Effector memory CD8-positive, alpha-beta T cell (primary cell): Measurements from ENCODE around the gene NUP42.

Experiments
- ATAC-seq: fragments of 150-1000 bp; cut with Tn5 transposase; replicated peaks from 2 replicates; pipeline ENCODE4 v1.10.0; 2021; ENCODE audit warnings: mild to moderate bottlenecking, moderate library complexity
- DNase-seq, 3 experiments: peaks; one replicate each; pipeline ENCODE4 v3.0.0; 2021
- H3K27ac Mint-ChIP-seq, 2 donors: one replicate each; pipeline ENCODE4 v1.8.0; 2022; ENCODE audit warnings: mild to moderate bottlenecking in 2 of 2, mixed read lengths in 2 of 2, moderate library complexity in 2 of 2
- H3K27me3 Mint-ChIP-seq, 2 donors: one replicate each; pipeline ENCODE4 v1.8.0; 2022; ENCODE audit warnings: mixed read lengths in 2 of 2
- H3K36me3 Mint-ChIP-seq: one replicate; pipeline ENCODE4 v1.8.0; 2022; ENCODE audit warnings: mild to moderate bottlenecking, moderate library complexity, mixed read lengths; ENCODE audit not compliant: insufficient read depth
- H3K4me1 Mint-ChIP-seq, 2 donors: one replicate each; pipeline ENCODE4 v1.8.0; 2022; ENCODE audit warnings: low read depth in 2 of 2, mixed read lengths in 2 of 2
- H3K4me3 Mint-ChIP-seq, 2 donors: one replicate each; pipeline ENCODE4 v1.8.0; 2022; ENCODE audit warnings: mild to moderate bottlenecking in 2 of 2, mixed read lengths in 2 of 2, moderate library complexity in 2 of 2
- H3K9me3 Mint-ChIP-seq, 2 donors: one replicate each; pipeline ENCODE4 v1.8.0; 2022; ENCODE audit warnings: mixed read lengths in 2 of 2
- total RNA-seq, 9 experiments: gene quantifications; one replicate each; lab custom pipeline; 2026; lab: John Stamatoyannopoulos, UW

NUP42 gene
- total RNA-seq: 11.9 to 42.0 (median 35.3) reads per million in 9 experiments

GRCh38 chr7:23181684-23182553 lies at the start of gene NUP42:
Gene NUP42, plus strand, starts transcription at chr7:23182048. Its CDS starts 38 bp downstream, at chr7:23182086.
- peaks cover 50% of the 10 kb centered on the region for H3K36me3 Mint-ChIP-seq
- no peaks in the 10 kb centered on the region for H3K9me3 Mint-ChIP-seq

GRCh38 chr7:23133797-23134196 lies 48.1 kb upstream of the NUP42 start:
- ATAC-seq: no peak
- H3K27ac Mint-ChIP-seq: no peak overlapping the region
- H3K4me3 Mint-ChIP-seq: no peak overlapping the region
- H3K27me3 Mint-ChIP-seq: no peaks in the 10 kb centered on the region
- H3K36me3 Mint-ChIP-seq: peaks cover 6% of the 10 kb centered on the region
- H3K4me1 Mint-ChIP-seq: no peaks in the 10 kb centered on the region
- no peak for DNase-seq
- no peaks in the 10 kb centered on the region for H3K9me3 Mint-ChIP-seq

More at GRCh38 chr7:23181684-23182553, at the start of gene NUP42:
- Mint-ChIP-seq H3K4me3 (peak within 1 kb of the TSS; percentile 92 to 94), H3K27ac (peak within 1 kb of the TSS; percentile 97 to 99), H3K27me3 (no peaks in the 10 kb centered on the region), H3K4me1 (peaks cover 20 to 31% of the 10 kb centered on the region in 2 donors)
- DNase-seq: peak; percentile 94 to 95 (median 95)
- peak; percentile 96 for ATAC-seq

GRCh38 chr7:23135755-23136154 lies 46.1 kb upstream of the NUP42 start:
- H3K9me3 Mint-ChIP-seq: no peaks in the 10 kb centered on the region
- H3K27ac Mint-ChIP-seq: no peak overlapping the region
- no peak overlapping the region for H3K4me3 Mint-ChIP-seq
- H3K27me3 Mint-ChIP-seq: no peaks in the 10 kb centered on the region
- DNase-seq: no peak
- ATAC-seq: no peak
- no peaks in the 10 kb centered on the region for H3K4me1 Mint-ChIP-seq
- H3K36me3 Mint-ChIP-seq: peaks cover 2% of the 10 kb centered on the region

- Mint-ChIP-seq H3K4me1 (no peaks in the 10 kb centered on the region), H3K27ac (no peak overlapping the region), H3K27me3 (no peaks in the 10 kb centered on the region), H3K36me3 (peaks cover 2% of the 10 kb centered on the region), H3K4me3 (no peak overlapping the region), H3K9me3 (no peaks in the 10 kb centered on the region)
- DNase-seq: no peak
- no peak for ATAC-seq
These were observed 45.6 kb upstream of the NUP42 start for GRCh38 chr7:23136216-23136615.

- Mint-ChIP-seq H3K36me3 (peaks cover under 1% of the 10 kb centered on the region), H3K4me3 (no peak overlapping the region), H3K9me3 (no peaks in the 10 kb centered on the region), H3K27ac (no peak overlapping the region), H3K27me3 (no peaks in the 10 kb centered on the region), H3K4me1 (no peaks in the 10 kb centered on the region)
- ATAC-seq (no peak), DNase-seq (no peak)
These were observed 24.2 kb upstream of the NUP42 start for GRCh38 chr7:23157679-23158078.

- Mint-ChIP-seq H3K27ac (no peak overlapping the region), H3K4me3 (no peak overlapping the region), H3K27me3 (no peaks in the 10 kb centered on the region), H3K9me3 (no peaks in the 10 kb centered on the region), H3K4me1 (no peaks in the 10 kb centered on the region), H3K36me3 (peaks cover 5% of the 10 kb centered on the region)
- ATAC-seq: no peak
- no peak for DNase-seq
These were observed 23.3 kb upstream of the NUP42 start for GRCh38 chr7:23158546-23158945.

GRCh38 chr7:23161482-23161881 lies 20.4 kb upstream of the NUP42 start:
- DNase-seq: no peak
- H3K27me3 Mint-ChIP-seq: no peaks in the 10 kb centered on the region

GRCh38 chr7:23164846-23165245 lies 17.0 kb upstream of the NUP42 start:
- Mint-ChIP-seq H3K36me3 (peaks cover 5% of the 10 kb centered on the region), H3K4me1 (no peaks in the 10 kb centered on the region), H3K9me3 (no peaks in the 10 kb centered on the region), H3K4me3 (no peak overlapping the region), H3K27me3 (no peaks in the 10 kb centered on the region), H3K27ac (no peak overlapping the region)
- ATAC-seq (no peak), DNase-seq (no peak)

More at GRCh38 chr7:23161482-23161881, 20.4 kb upstream of the NUP42 start:
- H3K27ac Mint-ChIP-seq: no peak overlapping the region
- no peaks in the 10 kb centered on the region for H3K9me3 Mint-ChIP-seq
- no peak for ATAC-seq
- peaks cover 5% of the 10 kb centered on the region for H3K36me3 Mint-ChIP-seq
- H3K4me3 Mint-ChIP-seq: no peak overlapping the region
- H3K4me1 Mint-ChIP-seq: no peaks in the 10 kb centered on the region

GRCh38 chr7:23165316-23165715 lies 16.5 kb upstream of the NUP42 start:
- DNase-seq: no peak
- Mint-ChIP-seq H3K27me3 (no peaks in the 10 kb centered on the region), H3K4me1 (no peaks in the 10 kb centered on the region), H3K36me3 (peaks cover 5% of the 10 kb centered on the region), H3K9me3 (no peaks in the 10 kb centered on the region), H3K4me3 (no peak overlapping the region), H3K27ac (no peak overlapping the region)
- ATAC-seq: no peak

GRCh38 chr7:23167691-23168090 lies 14.2 kb upstream of the NUP42 start:
- no peaks in the 10 kb centered on the region for H3K27me3 Mint-ChIP-seq
- no peak overlapping the region for H3K4me3 Mint-ChIP-seq
- H3K9me3 Mint-ChIP-seq: no peaks in the 10 kb centered on the region
- peaks cover 5% of the 10 kb centered on the region for H3K36me3 Mint-ChIP-seq
- H3K27ac Mint-ChIP-seq: no peak overlapping the region
- no peaks in the 10 kb centered on the region for H3K4me1 Mint-ChIP-seq
- DNase-seq (no peak), ATAC-seq (no peak)

- Mint-ChIP-seq H3K9me3 (no peaks in the 10 kb centered on the region), H3K27me3 (no peaks in the 10 kb centered on the region), H3K4me1 (no peaks in the 10 kb centered on the region), H3K36me3 (peaks cover under 1% of the 10 kb centered on the region), H3K4me3 (no peak overlapping the region), H3K27ac (no peak overlapping the region)
- DNase-seq (no peak), ATAC-seq (no peak)
These were observed 13.6 kb upstream of the NUP42 start for GRCh38 chr7:23168111-23168885.

GRCh38 chr7:23175938-23176337 lies 5.9 kb upstream of the NUP42 start:
- Mint-ChIP-seq H3K4me3 (no peak overlapping the region), H3K27ac (no peak overlapping the region), H3K36me3 (peaks cover 1% of the 10 kb centered on the region), H3K4me1 (peaks cover 0 to 3% of the 10 kb centered on the region in 2 donors), H3K27me3 (no peaks in the 10 kb centered on the region), H3K9me3 (no peaks in the 10 kb centered on the region)
- ATAC-seq (no peak), DNase-seq (no peak)

GRCh38 chr7:23183279-23184012 lies 1.6 kb downstream of the NUP42 start:
- no peak for ATAC-seq

More at GRCh38 chr7:23183279-23184012, 1.6 kb downstream of the NUP42 start:
- DNase-seq: no peak
- Mint-ChIP-seq H3K27me3 (no peaks in the 10 kb centered on the region), H3K4me1 (peaks cover 20 to 31% of the 10 kb centered on the region in 2 donors), H3K4me3 (peak overlapping the region; percentile 92 to 94), H3K36me3 (peaks cover 64% of the 10 kb centered on the region), H3K27ac (peak overlapping the region; percentile 97 to 99), H3K9me3 (no peaks in the 10 kb centered on the region)
